ENCODE data around the gene NDFIP1. TPM values are rescaled to one million over a fixed set of nuclear protein-coding genes. Genes with fewer than 3 reads are reported as not detected.

Gene NDFIP1, protein sequence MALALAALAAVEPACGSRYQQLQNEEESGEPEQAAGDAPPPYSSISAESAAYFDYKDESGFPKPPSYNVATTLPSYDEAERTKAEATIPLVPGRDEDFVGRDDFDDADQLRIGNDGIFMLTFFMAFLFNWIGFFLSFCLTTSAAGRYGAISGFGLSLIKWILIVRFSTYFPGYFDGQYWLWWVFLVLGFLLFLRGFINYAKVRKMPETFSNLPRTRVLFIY
- 107 and 127 TPM in 2 replicates for total RNA-seq

GRCh38 chr5:142108432-142109330, at the start of gene NDFIP1:
NDFIP1 (plus strand) TSS chr5:142108779; CDS start chr5:142108975, 196 bp downstream.

Other genes with a start within 250 kb of the NDFIP1 start
- 0.33 and 0.58 TPM in 2 replicates for gene PCDH1, start 230.4 kb upstream of the NDFIP1 start, total RNA-seq
- 49.8 and 54.3 TPM in 2 replicates for gene DELE1, start 184.9 kb upstream of the NDFIP1 start, total RNA-seq
- 0.15 and 0.17 TPM in 2 replicates for gene PCDH12, start 150.6 kb upstream of the NDFIP1 start, total RNA-seq
- 71.6 and 72.6 TPM in 2 replicates for gene RNF14, start 139.7 kb upstream of the NDFIP1 start, total RNA-seq
- gene GNPDA1, start 95.8 kb upstream of the NDFIP1 start, total RNA-seq: 81.4 and 172 TPM in 2 replicates
- 2.5 and 3.5 TPM in 2 replicates for gene SPRY4, start 216.2 kb downstream of the NDFIP1 start, total RNA-seq

Measured in smooth muscle cell of trachea (primary cell).